Measurements from ENCODE around the gene TEX51. TPM values are rescaled to one million over a fixed set of nuclear protein-coding genes. Genes with fewer than 3 reads are reported as not detected.

TEX51 gene
- polyA plus RNA-seq, 1 donor from 2014 or later: not detected

DNA sequence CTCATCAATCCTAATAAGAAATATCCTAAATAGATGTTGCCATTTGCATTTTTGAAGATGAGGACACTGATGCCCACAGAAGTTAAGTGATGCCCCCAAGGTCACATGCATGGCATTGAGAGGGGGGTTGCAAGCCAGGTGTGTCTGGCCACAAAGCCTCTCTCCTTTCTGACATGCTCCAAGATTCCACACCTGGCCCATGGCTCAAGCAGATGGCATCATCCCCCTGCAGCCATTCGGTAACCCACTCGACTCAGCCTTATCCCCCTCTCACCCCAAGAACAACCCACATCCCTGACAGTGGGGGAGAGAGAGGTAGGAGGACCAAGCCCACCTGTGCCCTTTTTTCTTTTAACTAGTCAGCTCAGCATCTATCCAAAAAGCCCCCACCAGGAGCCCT is 16.5 kb upstream of the TEX51 start:
- Histone ChIP-seq H3F3A (ENCODE audit: insufficient read depth, low read length, poor library complexity, severe bottlenecking) (no peaks in the 10 kb centered on the region), H3K4me2 (ENCODE audit: low read length) (no peak overlapping the region), H3K9me3 (ENCODE audit: low read length) (no peaks in the 10 kb centered on the region), H4K20me1 (ENCODE audit: insufficient read depth) (no peaks in the 10 kb centered on the region), H3K27me3 (ENCODE audit: insufficient read depth, low read depth, low read length) (no peaks in the 10 kb centered on the region), H3K36me3 (ENCODE audit: insufficient read depth, low read length) (no peaks in the 10 kb centered on the region), H2AFZ (ENCODE audit: low read depth, low read length) (no peak overlapping the region), H3K27ac (ENCODE audit: low read length) (no peak overlapping the region), H3K79me2 (replicated peaks; ENCODE audit: insufficient read depth, low read length) (no peaks in the 10 kb centered on the region), H3K9me2 (ENCODE audit: insufficient read depth, low read length) (no peaks in the 10 kb centered on the region), H3K4me3 (ENCODE audit: low read length) (no peak overlapping the region), H3K9ac (ENCODE audit: low read length) (no peak overlapping the region)
- TF ChIP-seq EP300 (conservative IDR thresholded peaks at IDR 0.05; ENCODE audit: poor library complexity, severe bottlenecking) (no peak), EZH2 (IDR thresholded peaks at IDR 0.05; ENCODE audit: borderline replicate concordance, insufficient read depth, low read length, poor library complexity, severe bottlenecking) (no peak), POLR2AphosphoS5 (IDR thresholded peaks at IDR 0.05) (no peak), MXI1 (conservative IDR thresholded peaks at IDR 0.05; ENCODE audit: poor library complexity, severe bottlenecking) (no peak), SMC3 (conservative IDR thresholded peaks at IDR 0.05; ENCODE audit: poor library complexity) (no peak), RAD21 (conservative IDR thresholded peaks at IDR 0.05) (no peak), TAF1 (IDR thresholded peaks at IDR 0.05; ENCODE audit: low read depth) (no peak)
- TF ChIP-seq, protein P1, sequence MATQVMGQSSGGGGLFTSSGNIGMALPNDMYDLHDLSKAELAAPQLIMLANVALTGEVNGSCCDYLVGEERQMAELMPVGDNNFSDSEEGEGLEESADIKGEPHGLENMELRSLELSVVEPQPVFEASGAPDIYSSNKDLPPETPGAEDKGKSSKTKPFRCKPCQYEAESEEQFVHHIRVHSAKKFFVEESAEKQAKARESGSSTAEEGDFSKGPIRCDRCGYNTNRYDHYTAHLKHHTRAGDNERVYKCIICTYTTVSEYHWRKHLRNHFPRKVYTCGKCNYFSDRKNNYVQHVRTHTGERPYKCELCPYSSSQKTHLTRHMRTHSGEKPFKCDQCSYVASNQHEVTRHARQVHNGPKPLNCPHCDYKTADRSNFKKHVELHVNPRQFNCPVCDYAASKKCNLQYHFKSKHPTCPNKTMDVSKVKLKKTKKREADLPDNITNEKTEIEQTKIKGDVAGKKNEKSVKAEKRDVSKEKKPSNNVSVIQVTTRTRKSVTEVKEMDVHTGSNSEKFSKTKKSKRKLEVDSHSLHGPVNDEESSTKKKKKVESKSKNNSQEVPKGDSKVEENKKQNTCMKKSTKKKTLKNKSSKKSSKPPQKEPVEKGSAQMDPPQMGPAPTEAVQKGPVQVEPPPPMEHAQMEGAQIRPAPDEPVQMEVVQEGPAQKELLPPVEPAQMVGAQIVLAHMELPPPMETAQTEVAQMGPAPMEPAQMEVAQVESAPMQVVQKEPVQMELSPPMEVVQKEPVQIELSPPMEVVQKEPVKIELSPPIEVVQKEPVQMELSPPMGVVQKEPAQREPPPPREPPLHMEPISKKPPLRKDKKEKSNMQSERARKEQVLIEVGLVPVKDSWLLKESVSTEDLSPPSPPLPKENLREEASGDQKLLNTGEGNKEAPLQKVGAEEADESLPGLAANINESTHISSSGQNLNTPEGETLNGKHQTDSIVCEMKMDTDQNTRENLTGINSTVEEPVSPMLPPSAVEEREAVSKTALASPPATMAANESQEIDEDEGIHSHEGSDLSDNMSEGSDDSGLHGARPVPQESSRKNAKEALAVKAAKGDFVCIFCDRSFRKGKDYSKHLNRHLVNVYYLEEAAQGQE (IDR thresholded peaks at IDR 0.05; ENCODE audit: borderline replicate concordance): no peak
- TF ChIP-seq, protein P2, sequence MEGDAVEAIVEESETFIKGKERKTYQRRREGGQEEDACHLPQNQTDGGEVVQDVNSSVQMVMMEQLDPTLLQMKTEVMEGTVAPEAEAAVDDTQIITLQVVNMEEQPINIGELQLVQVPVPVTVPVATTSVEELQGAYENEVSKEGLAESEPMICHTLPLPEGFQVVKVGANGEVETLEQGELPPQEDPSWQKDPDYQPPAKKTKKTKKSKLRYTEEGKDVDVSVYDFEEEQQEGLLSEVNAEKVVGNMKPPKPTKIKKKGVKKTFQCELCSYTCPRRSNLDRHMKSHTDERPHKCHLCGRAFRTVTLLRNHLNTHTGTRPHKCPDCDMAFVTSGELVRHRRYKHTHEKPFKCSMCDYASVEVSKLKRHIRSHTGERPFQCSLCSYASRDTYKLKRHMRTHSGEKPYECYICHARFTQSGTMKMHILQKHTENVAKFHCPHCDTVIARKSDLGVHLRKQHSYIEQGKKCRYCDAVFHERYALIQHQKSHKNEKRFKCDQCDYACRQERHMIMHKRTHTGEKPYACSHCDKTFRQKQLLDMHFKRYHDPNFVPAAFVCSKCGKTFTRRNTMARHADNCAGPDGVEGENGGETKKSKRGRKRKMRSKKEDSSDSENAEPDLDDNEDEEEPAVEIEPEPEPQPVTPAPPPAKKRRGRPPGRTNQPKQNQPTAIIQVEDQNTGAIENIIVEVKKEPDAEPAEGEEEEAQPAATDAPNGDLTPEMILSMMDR (IDR thresholded peaks at IDR 0.05; ENCODE audit: poor library complexity, severe bottlenecking): no peak

DNA sequence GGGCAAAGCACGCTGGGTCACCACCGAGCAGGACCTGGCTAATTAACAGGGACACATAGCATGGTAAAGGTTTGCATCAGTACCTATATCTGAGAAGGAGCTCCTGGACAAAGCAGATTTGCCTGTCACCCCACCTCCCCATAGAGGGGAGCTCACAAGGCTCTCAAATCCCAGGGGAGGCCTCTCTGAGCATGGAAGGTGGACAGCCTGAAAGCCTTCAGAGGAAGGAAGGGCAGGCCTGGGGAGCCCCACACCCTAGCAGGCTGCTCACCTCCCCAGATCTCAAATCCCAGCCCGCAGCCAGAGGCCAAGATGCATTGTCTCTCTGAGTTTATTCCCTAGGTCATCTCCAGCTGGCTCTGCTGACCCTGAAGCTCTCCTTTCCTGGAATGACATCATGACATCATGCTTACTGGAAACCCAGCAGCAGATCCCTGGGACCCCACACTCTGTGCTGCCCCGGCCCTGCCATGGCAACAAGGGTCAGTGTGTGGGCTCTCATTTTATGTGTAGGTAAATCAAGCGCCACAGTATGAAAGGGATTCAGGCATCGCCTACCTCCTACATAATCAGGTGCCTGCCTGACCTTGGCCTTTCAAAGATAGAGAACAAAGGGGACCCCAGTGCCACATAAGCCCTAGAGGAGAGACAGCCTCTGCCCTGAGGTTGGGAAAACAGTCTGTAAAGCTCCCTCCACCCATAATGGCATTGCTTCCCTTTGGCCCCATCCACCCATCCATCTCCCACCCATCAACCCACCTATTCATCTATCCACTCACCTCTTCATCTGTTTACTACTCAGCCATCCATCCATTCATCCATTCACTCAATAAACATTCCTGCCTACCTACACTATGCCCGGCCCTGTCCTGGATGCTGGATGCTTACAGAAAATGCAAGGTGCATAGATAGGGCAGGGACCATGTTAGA is 15.7 kb upstream of the TEX51 start:
- H2AFZ ChIP-seq (ENCODE audit: low read depth, low read length): no peak overlapping the region
- TF ChIP-seq SMC3 (conservative IDR thresholded peaks at IDR 0.05; ENCODE audit: poor library complexity): no peak

More for the DNA sequence above, 15.7 kb upstream of the TEX51 start:
- Histone ChIP-seq H3K27ac (ENCODE audit: low read length) (no peak overlapping the region), H3F3A (ENCODE audit: insufficient read depth, low read length, poor library complexity, severe bottlenecking) (no peaks in the 10 kb centered on the region), H3K9me2 (ENCODE audit: insufficient read depth, low read length) (no peaks in the 10 kb centered on the region), H3K36me3 (ENCODE audit: insufficient read depth, low read length) (no peaks in the 10 kb centered on the region), H4K20me1 (ENCODE audit: insufficient read depth) (no peaks in the 10 kb centered on the region), H3K4me3 (ENCODE audit: low read length) (no peak overlapping the region), H3K9me3 (ENCODE audit: low read length) (no peaks in the 10 kb centered on the region), H3K27me3 (ENCODE audit: insufficient read depth, low read depth, low read length) (no peaks in the 10 kb centered on the region), H3K4me2 (ENCODE audit: low read length) (no peak overlapping the region), H3K79me2 (replicated peaks; ENCODE audit: insufficient read depth, low read length) (no peaks in the 10 kb centered on the region), H3K9ac (ENCODE audit: low read length) (no peak overlapping the region)
